Activated T-cell treated with anti-CD3 and anti-CD28 coated beads, Interleukin-2, amount 50 U/mL, for 72 hours (primary cell): Measurements from ENCODE around the gene TIAM1. TPM values are rescaled to one million over a fixed set of nuclear protein-coding genes. Genes with fewer than 3 reads are reported as not detected.

ENCODE experiments used
- ATAC-seq, 2 donors: fragments of 150-1000 bp; cut with Tn5 transposase; replicated peaks in 1 of 2; 2 replicates each; pipeline ENCODE4 v1.10.0; 2021; ENCODE audit warnings: moderate library complexity in 2 of 2, mild to moderate bottlenecking in 1 of 2
- DNase-seq, 2 donors: peaks; one replicate each; pipeline ENCODE4 v3.0.0; 2021 to 2022; ENCODE audit warnings: mixed read lengths in 1 of 2
- H3K27ac Mint-ChIP-seq: one replicate; pipeline ENCODE4 v1.8.0; 2022; ENCODE audit warnings: mild to moderate bottlenecking, moderate library complexity, mixed read lengths
- H3K27me3 Mint-ChIP-seq: one replicate; pipeline ENCODE4 v1.8.0; 2022; ENCODE audit warnings: low read depth, mixed read lengths
- H3K36me3 Mint-ChIP-seq, 2 donors: one replicate each; pipeline ENCODE4 v1.8.0; 2022; ENCODE audit warnings: mixed read lengths in 2 of 2, mild to moderate bottlenecking in 1 of 2; ENCODE audit not compliant: insufficient read depth in 2 of 2
- H3K4me1 Mint-ChIP-seq: one replicate; pipeline ENCODE4 v1.8.0; 2022; ENCODE audit warnings: low read depth, mixed read lengths
- H3K4me3 Mint-ChIP-seq, 2 donors: one replicate each; pipeline ENCODE4 v1.8.0; 2022; ENCODE audit warnings: mild to moderate bottlenecking in 2 of 2, mixed read lengths in 2 of 2, moderate library complexity in 2 of 2
- H3K9me3 Mint-ChIP-seq, 2 donors: one replicate each; pipeline ENCODE4 v1.8.0; 2022; ENCODE audit warnings: mixed read lengths in 2 of 2
- total RNA-seq, 2 donors: library from RNA; stranded (reverse); gene quantifications; one replicate each; pipeline ENCODE4 v1.2.3, GENCODE V29; 2022

Gene TIAM1
- total RNA-seq, 2 donors from 2014 or later, result 62.2 to 63.7 TPM

GRCh38 chr21:31218830-31219608, 125.0 kb downstream of the TIAM1 start:
- Mint-ChIP-seq H3K36me3 (peaks cover 0 to 2% of the 10 kb centered on the region in 2 donors), H3K9me3 (no peaks in the 10 kb centered on the region), H3K4me3 (no peak overlapping the region), H3K27ac (no peak overlapping the region), H3K27me3 (no peaks in the 10 kb centered on the region), H3K4me1 (peaks cover 15% of the 10 kb centered on the region)
- DNase-seq (peak in 1 of 2 donors; percentile 1), ATAC-seq (peak; percentile 32 to 34)

- DNase-seq, result no peak
- Mint-ChIP-seq H3K9me3 (no peaks in the 10 kb centered on the region), H3K4me1 (peaks cover 15% of the 10 kb centered on the region), H3K4me3 (no peak overlapping the region), H3K27ac (no peak overlapping the region), H3K36me3 (peaks cover 2 to 3% of the 10 kb centered on the region in 2 donors), H3K27me3 (no peaks in the 10 kb centered on the region)
- ATAC-seq, result no peak
Observed at GRCh38 chr21:31216206-31216605, 127.9 kb downstream of the TIAM1 start.

- Mint-ChIP-seq H3K4me1 (no peaks in the 10 kb centered on the region), H3K9me3 (no peaks in the 10 kb centered on the region), H3K27me3 (no peaks in the 10 kb centered on the region), H3K36me3 (peaks cover 2 to 3% of the 10 kb centered on the region in 2 donors), H3K4me3 (no peak overlapping the region), H3K27ac (no peak overlapping the region)
- ATAC-seq, result no peak
- DNase-seq, result no peak
Observed at GRCh38 chr21:31213787-31214186, 130.3 kb downstream of the TIAM1 start.

- peaks cover 5% of the 10 kb centered on the region for H3K4me1 Mint-ChIP-seq
- H3K9me3 Mint-ChIP-seq, result no peaks in the 10 kb centered on the region
- no peak for ATAC-seq
- H3K27me3 Mint-ChIP-seq, result no peaks in the 10 kb centered on the region
- DNase-seq, result no peak
- peaks cover 3 to 4% of the 10 kb centered on the region in 2 donors for H3K36me3 Mint-ChIP-seq
- H3K27ac Mint-ChIP-seq, result no peak overlapping the region
- no peak overlapping the region for H3K4me3 Mint-ChIP-seq
Observed at GRCh38 chr21:31211836-31212235, 132.2 kb downstream of the TIAM1 start.

GRCh38 chr21:31205412-31205811, 138.6 kb downstream of the TIAM1 start:
- no peaks in the 10 kb centered on the region for H3K9me3 Mint-ChIP-seq
- H3K36me3 Mint-ChIP-seq, result peaks cover 1 to 4% of the 10 kb centered on the region in 2 donors
- ATAC-seq (no peak), DNase-seq (no peak)
- no peaks in the 10 kb centered on the region for H3K27me3 Mint-ChIP-seq
- peaks cover 11% of the 10 kb centered on the region for H3K4me1 Mint-ChIP-seq
- H3K4me3 Mint-ChIP-seq, result no peak overlapping the region
- no peak overlapping the region for H3K27ac Mint-ChIP-seq

- Mint-ChIP-seq H3K27ac (no peak overlapping the region), H3K9me3 (no peaks in the 10 kb centered on the region), H3K27me3 (no peaks in the 10 kb centered on the region), H3K4me3 (no peak overlapping the region), H3K4me1 (peaks cover 11% of the 10 kb centered on the region), H3K36me3 (peaks cover 1 to 4% of the 10 kb centered on the region in 2 donors)
- no peak for DNase-seq
- ATAC-seq, result no peak
Observed at GRCh38 chr21:31204801-31205200, 139.3 kb downstream of the TIAM1 start.

GRCh38 chr21:31203431-31204054, 140.5 kb downstream of the TIAM1 start:
- ATAC-seq, result no peak
- no peak for DNase-seq
- no peaks in the 10 kb centered on the region for H3K9me3 Mint-ChIP-seq

GRCh38 chr21:31201548-31201947, 142.5 kb downstream of the TIAM1 start:
- Mint-ChIP-seq H3K27me3 (no peaks in the 10 kb centered on the region), H3K36me3 (peaks cover 0 to 6% of the 10 kb centered on the region in 2 donors), H3K4me3 (no peak overlapping the region), H3K9me3 (no peaks in the 10 kb centered on the region), H3K4me1 (peaks cover 29% of the 10 kb centered on the region), H3K27ac (no peak overlapping the region)
- ATAC-seq, result no peak
- DNase-seq, result no peak

More at GRCh38 chr21:31203431-31204054, 140.5 kb downstream of the TIAM1 start:
- Mint-ChIP-seq H3K4me1 (peaks cover 21% of the 10 kb centered on the region), H3K27me3 (no peaks in the 10 kb centered on the region), H3K36me3 (peaks cover 1 to 4% of the 10 kb centered on the region in 2 donors), H3K4me3 (no peak overlapping the region), H3K27ac (no peak overlapping the region)

GRCh38 chr21:31201144-31201543, 142.9 kb downstream of the TIAM1 start:
- H3K36me3 Mint-ChIP-seq, result peaks cover 0 to 6% of the 10 kb centered on the region in 2 donors
- no peaks in the 10 kb centered on the region for H3K27me3 Mint-ChIP-seq
- ATAC-seq (no peak), DNase-seq (no peak)
- H3K27ac Mint-ChIP-seq, result no peak overlapping the region
- no peak overlapping the region for H3K4me3 Mint-ChIP-seq
- H3K9me3 Mint-ChIP-seq, result no peaks in the 10 kb centered on the region
- peaks cover 33% of the 10 kb centered on the region for H3K4me1 Mint-ChIP-seq

- Mint-ChIP-seq H3K4me3 (peak overlapping the region in 1 of 2 donors; percentile 33), H3K4me1 (peaks cover 59% of the 10 kb centered on the region), H3K27me3 (no peaks in the 10 kb centered on the region), H3K36me3 (peaks cover 0 to 1% of the 10 kb centered on the region in 2 donors), H3K9me3 (no peaks in the 10 kb centered on the region), H3K27ac (peak overlapping the region; percentile 8)
- DNase-seq (no peak), ATAC-seq (peak; percentile 33 to 37)
Observed at GRCh38 chr21:31198575-31198974, 145.5 kb downstream of the TIAM1 start.

- Mint-ChIP-seq H3K4me1 (peaks cover 77% of the 10 kb centered on the region), H3K36me3 (peaks cover 4 to 6% of the 10 kb centered on the region in 2 donors), H3K9me3 (no peaks in the 10 kb centered on the region), H3K4me3 (peak overlapping the region; percentile 62 to 85), H3K27me3 (no peaks in the 10 kb centered on the region), H3K27ac (no peak overlapping the region)
- no peak for DNase-seq
- no peak for ATAC-seq
Observed at GRCh38 chr21:31196724-31197123, 147.3 kb downstream of the TIAM1 start.

GRCh38 chr21:31195334-31196015, 148.6 kb downstream of the TIAM1 start:
- H3K4me3 Mint-ChIP-seq, result peak overlapping the region; percentile 62 to 85
- peaks cover 86% of the 10 kb centered on the region for H3K4me1 Mint-ChIP-seq
- H3K27me3 Mint-ChIP-seq, result no peaks in the 10 kb centered on the region
- H3K9me3 Mint-ChIP-seq, result no peaks in the 10 kb centered on the region
- ATAC-seq (peak; percentile 53 to 59), DNase-seq (no peak)
- H3K36me3 Mint-ChIP-seq, result peaks cover 4 to 6% of the 10 kb centered on the region in 2 donors
- peak overlapping the region; percentile 93 for H3K27ac Mint-ChIP-seq
